HG03460 (cell line): ENCODE data around the gene IYD.
"Not testable (repeated sequence)": the region's sequence is repeated elsewhere in the genome, so short reads cannot be mapped to it uniquely, and the experiment has no call there.

Source experiments
- ATAC-seq: cut with Tn5 transposase; IDR thresholded peaks from one replicate; pipeline ENCODE4 v1.9.1; 2021; ENCODE audit not compliant: unreplicated experiment

Gene IYD

GRCh38 chr6:150352321-150353296 lies 16.2 kb upstream of the IYD start:
- ATAC-seq, result no peak

- ATAC-seq, result no peak
Measured at GRCh38 chr6:150353445-150353844, 15.4 kb upstream of the IYD start.

- ATAC-seq, result no peak
Measured at GRCh38 chr6:150354754-150355571, 13.8 kb upstream of the IYD start.

- ATAC-seq, result no peak
Measured at GRCh38 chr6:150355932-150356331, 12.9 kb upstream of the IYD start.

- no peak for ATAC-seq
Measured at GRCh38 chr6:150361876-150362275, 6.9 kb upstream of the IYD start.

- no peak for ATAC-seq
Measured at GRCh38 chr6:150363733-150364132, 5.1 kb upstream of the IYD start.

- ATAC-seq, result no peak
Measured at GRCh38 chr6:150366118-150366778, 2.6 kb upstream of the IYD start.

GRCh38 chr6:150369408-150369807 lies 596 bp downstream of the IYD start:
- no peak for ATAC-seq

- ATAC-seq, result no peak
Measured at GRCh38 chr6:150370112-150370511, 1.3 kb downstream of the IYD start.

- ATAC-seq, result no peak
Measured at GRCh38 chr6:150371356-150371755, 2.5 kb downstream of the IYD start.

- ATAC-seq, result no peak
Measured at GRCh38 chr6:150372051-150372450, 3.2 kb downstream of the IYD start.

- no peak for ATAC-seq
Measured at GRCh38 chr6:150373260-150373701, 4.5 kb downstream of the IYD start.

- ATAC-seq, result not testable (repeated sequence)
Measured at GRCh38 chr6:150374346-150374745, 5.5 kb downstream of the IYD start.

GRCh38 chr6:150377211-150377781 lies 8.5 kb downstream of the IYD start:
- no peak for ATAC-seq

- no peak for ATAC-seq
Measured at GRCh38 chr6:150380256-150380655, 11.4 kb downstream of the IYD start.

- no peak for ATAC-seq
Measured at GRCh38 chr6:150382171-150382570, 13.4 kb downstream of the IYD start.

- ATAC-seq, result no peak
Measured at GRCh38 chr6:150391414-150391813, 22.6 kb downstream of the IYD start.

- no peak for ATAC-seq
Measured at GRCh38 chr6:150391890-150392289, 23.1 kb downstream of the IYD start.

GRCh38 chr6:150392452-150393220 lies 23.8 kb downstream of the IYD start:
- no peak for ATAC-seq
